GM11168 (cell line): ENCODE data around the gene DRAM1.

Source experiments
- in situ Hi-C: fragments of 300-500 bp; cut with MboI; formaldehyde crosslinking; loops from one replicate; pipeline ENCODE4 v1.12.0; 2022; ENCODE audit warnings: low sequenced_read_pairs; ENCODE audit not compliant: unreplicated experiment

Gene DRAM1

DNA sequence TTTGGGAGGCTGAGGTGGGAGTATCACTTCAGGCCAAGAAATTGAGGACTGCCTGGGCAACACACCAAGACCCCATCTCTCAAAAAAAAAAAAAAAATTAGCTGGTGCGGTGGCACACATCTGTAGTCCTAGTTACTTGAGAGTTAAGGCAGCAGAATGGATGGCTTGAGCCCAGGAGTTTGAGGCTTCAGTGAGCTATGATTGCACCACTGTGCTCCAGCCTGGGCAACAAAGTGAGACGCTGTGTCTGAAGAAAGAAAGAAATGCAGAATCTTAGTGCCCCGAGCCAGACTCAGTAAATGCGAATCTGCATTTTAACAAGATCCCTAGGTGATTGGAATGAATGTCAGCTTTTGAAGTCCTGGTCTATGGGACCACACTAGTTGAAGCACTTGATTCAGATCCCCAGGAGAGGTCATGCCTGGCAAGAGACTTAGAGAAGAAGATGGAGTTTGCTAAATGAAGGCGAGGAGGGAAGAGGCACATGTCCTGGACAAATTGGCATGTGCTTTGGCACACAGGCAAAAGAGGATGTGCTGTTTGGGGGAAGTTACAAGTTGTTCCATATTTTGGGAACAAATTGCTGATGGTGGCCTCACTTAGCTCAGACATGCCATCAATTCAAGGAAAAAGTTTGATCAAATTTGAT lies 56.6 kb downstream of the DRAM1 start:
- in situ Hi-C loops: no loop called here

DNA sequence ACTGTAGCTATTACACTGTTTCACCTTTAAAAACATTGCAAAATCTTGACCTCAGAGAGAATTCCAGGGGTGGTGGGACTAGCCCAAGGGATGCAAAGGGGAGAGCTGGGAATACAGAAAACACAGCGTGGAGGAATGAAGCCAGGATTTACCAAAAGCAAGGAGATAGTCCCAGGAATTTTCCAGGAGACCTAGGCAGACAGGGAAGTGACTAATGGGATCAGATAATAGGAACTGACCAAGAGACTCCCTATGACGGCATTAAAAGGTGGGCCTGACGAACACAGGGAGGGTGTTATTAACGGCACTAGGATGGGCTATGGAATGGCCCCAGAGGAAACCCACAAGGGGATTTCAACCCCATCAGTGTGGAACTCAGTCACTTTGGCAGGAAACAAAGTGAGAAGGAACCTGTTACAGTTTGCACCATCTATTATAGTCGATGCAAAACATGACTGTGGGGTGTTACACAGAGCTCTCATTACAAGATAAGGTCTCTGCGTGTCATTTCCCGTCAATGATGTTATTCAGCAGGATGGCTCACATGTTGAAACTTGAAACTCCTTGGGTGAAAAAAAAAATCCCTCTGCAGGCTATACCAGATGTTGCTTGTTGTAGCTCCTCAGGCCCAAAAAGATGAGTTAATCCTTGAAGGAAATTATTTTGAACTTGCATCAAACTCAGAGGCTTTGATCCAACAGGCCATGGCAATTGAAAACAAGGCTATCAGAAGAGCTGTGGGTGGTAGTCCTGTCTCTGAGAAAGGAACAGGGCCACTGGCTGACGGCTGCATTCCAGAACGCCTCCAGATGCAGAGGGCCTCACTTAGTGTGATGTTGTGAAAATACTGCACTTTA lies 58.7 kb downstream of the DRAM1 start:
- in situ Hi-C loops: no loop called here

GRCh38 chr12:101939306-101939705 lies 61.9 kb downstream of the DRAM1 start:
- in situ Hi-C loops: no loop called here

GRCh38 chr12:101939856-101940265 lies 62.5 kb downstream of the DRAM1 start:
- in situ Hi-C loops: loop anchor here (5.0 kb wide), 1 partner anchor 822 kb away; no protein-coding TSS in a partner anchor

GRCh38 chr12:101940400-101940950 lies 63.1 kb downstream of the DRAM1 start:
- in situ Hi-C loops: loop anchor here (5.0 kb wide), 1 partner anchor 822 kb away; no protein-coding TSS in a partner anchor

GRCh38 chr12:101941306-101942249 lies 64.2 kb downstream of the DRAM1 start:
- in situ Hi-C loops: loop anchor here (5.0 kb wide), 1 partner anchor 821 kb away; no protein-coding TSS in a partner anchor

DNA sequence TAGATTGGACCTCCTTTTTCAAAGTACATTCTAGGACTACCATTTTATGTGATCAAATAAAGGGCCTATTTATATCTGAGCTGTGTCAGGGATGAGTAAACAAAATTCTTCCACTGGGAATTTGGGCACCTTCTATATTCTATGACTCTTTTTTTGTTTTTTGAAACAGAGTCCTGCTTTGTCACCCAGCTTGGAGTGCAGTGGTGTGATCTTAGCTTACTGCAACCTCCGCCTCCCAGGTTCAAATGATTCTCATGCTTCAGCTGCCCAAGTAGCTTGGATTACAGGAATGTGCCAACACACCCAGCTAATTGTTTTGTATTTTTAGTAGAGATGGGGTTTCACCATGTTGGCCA lies 64.8 kb downstream of the DRAM1 start:
- in situ Hi-C loops: loop anchor here (5.0 kb wide), 1 partner anchor 820 kb away; no protein-coding TSS in a partner anchor

- in situ Hi-C loops: no loop called here
Measured at GRCh38 chr12:101945369-101946232, 68.2 kb downstream of the DRAM1 start.

GRCh38 chr12:101946233-101946611 lies 68.8 kb downstream of the DRAM1 start:
- in situ Hi-C loops: no loop called here

DNA sequence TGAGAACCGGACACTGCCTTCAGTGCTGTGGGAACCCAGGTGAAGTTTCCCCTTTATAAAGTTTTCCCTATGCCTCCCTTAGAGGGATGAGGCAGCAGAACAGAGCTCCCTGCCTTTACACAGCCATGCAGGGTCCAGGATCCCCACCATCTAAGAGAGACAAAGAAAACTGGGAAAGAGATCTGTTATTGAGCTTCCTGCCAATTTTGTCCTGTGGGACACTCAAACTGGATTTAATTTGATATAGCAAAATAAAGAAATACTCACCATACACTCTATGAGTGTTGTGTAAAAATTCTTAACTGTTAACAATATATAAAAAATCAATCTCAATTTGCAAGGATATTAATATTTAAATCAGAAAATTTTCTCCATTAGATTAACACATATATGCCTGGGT lies 69.9 kb downstream of the DRAM1 start:
- in situ Hi-C loops: no loop called here

- in situ Hi-C loops: no loop called here
Measured at GRCh38 chr12:101948365-101948764, 71.0 kb downstream of the DRAM1 start.

DNA sequence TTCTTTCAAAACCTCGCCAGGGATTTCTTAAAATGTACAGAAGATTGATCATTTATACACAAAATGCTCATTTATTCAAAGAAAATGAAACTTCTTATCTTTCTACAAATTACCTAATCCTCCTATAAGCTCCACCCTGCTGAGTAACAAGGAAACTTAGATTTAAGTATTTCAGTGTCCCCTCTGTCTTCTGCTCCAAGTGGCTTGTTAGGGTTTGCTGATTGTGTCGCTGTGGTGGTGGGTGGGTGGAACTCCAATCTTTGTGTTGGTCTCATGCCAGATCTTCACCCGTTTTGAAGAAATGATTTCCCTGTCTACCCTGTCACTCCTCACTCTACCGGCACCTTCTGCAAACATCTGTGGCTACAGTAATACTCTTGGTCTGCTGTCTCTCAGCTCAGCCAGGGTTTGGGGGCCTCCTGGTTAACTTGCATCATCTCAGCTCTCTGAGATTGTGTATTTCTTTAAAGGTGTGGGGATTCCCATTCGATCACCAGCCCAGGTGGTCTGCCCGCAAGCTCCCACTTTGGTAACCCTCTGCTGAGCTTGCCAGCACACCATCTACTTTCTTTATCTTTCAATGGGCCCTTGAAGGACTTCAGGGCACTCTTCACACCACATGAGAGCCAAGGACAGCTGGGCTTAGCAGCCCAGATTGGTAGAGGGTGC lies 73.8 kb downstream of the DRAM1 start:
- in situ Hi-C loops: no loop called here

- in situ Hi-C loops: no loop called here
Measured at GRCh38 chr12:101954113-101954512, 76.7 kb downstream of the DRAM1 start.

- in situ Hi-C loops: no loop called here
Measured at GRCh38 chr12:101954676-101955075, 77.3 kb downstream of the DRAM1 start.

DNA sequence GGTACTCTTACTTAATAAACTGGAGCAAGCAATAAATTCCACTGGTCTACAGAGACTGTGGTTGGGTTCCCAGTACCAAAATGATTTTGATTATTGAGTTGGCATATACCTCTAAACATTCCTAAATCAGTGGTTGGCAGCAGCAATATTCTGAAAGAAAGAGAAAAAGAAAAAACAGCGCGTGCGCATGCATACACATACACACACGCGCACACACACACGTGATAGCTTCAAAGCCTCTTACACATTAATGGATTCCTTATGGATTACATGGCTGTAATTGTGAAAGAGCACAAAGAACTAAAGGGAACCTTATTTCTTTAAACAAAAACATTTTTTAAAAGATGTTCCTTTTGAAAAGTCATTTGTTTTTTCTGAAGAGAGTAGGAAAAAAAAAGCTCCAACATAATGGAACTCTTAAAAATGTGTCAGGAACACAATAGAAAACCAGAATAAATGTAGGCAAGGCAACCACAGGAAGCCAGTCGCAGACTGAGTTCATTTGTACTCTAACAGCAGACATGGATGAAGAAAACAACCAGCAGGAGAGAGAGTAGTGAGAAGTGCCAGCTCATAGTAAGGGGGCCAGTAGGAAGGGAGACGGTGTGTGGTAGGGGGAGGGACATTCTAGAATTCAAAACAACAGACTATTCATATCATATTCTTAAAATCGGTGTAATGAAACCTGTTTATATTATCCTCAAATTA lies 80.0 kb downstream of the DRAM1 start:
- in situ Hi-C loops: no loop called here

- in situ Hi-C loops: no loop called here
Measured at GRCh38 chr12:101959607-101960006, 82.2 kb downstream of the DRAM1 start.

- in situ Hi-C loops: no loop called here
Measured at GRCh38 chr12:101962486-101962885, 85.1 kb downstream of the DRAM1 start.

GRCh38 chr12:101963697-101964096 lies 86.3 kb downstream of the DRAM1 start:
- in situ Hi-C loops: no loop called here
